Adrenal gland (tissue), 12 donors: ENCODE results near the gene ASXL2. TPM values are rescaled to one million over a fixed set of nuclear protein-coding genes. Genes with fewer than 3 reads are reported as not detected.

Experiments
- DNase-seq, 7 donors: peaks; one replicate each; pipeline ENCODE4 v3.0.0-alpha.2; 2019 to 2020
- H3K27ac ChIP-seq, 5 donors: fragments of 200-600 bp; sonication (generic) in 4 of 5; 1 replicate in 3 of 5; 2 replicates in 2 of 5; pipeline versions ENCODE4 v1.5.1 to v1.8.0; 2016 to 2020; ENCODE audit warnings: mild to moderate bottlenecking in 1 of 5
- H3K27me3 ChIP-seq: fragments of 200-600 bp; 2 replicates; pipeline ENCODE4 v1.8.0; 2021
- H3K36me3 ChIP-seq, 2 donors: fragments of 200-600 bp; replicated peaks in 1 of 2; 1 replicate in 1 of 2; 2 replicates in 1 of 2; pipeline versions ENCODE4 v1.5.1 to v1.8.0; 2018 to 2022
- H3K4me1 ChIP-seq, 2 donors: fragments of 200-600 bp; replicated peaks in 1 of 2; 1 replicate in 1 of 2; 2 replicates in 1 of 2; pipeline versions ENCODE4 v1.5.1 to v1.8.0; 2018 to 2021
- H3K4me3 ChIP-seq, 4 donors: fragments of 200-600 bp; sonication (generic) in 3 of 4; one replicate each; pipeline ENCODE4 v1.5.1; 2016 to 2018
- H3K9me3 ChIP-seq, 3 donors: fragments of 200-600 bp; sonication (generic) in 1 of 3; replicated peaks in 1 of 3; 1 replicate in 2 of 3; 2 replicates in 1 of 3; pipeline versions ENCODE4 v1.5.1 to v1.8.0; 2016 to 2021
- CTCF ChIP-seq, 6 experiments: fragments of 450-650 bp in 4 of 6; fragments of 200-600 bp in 2 of 6; sonication (generic) in 1 of 6; IDR thresholded peaks; 1 replicate in 5 of 6; 2 replicates in 1 of 6; pipeline versions ENCODE4 v1.5.1 to v1.8.0; 2016 to 2021; ENCODE audit warnings: antibody characterized with exemption in 6 of 6, mild to moderate bottlenecking in 2 of 6, moderate library complexity in 1 of 6
- POLR2A ChIP-seq, 2 donors: fragments of 450-650 bp; IDR thresholded peaks; one replicate each; pipeline ENCODE4 v1.6.1; 2017; ENCODE audit warnings: antibody characterized with exemption in 2 of 2, mild to moderate bottlenecking in 2 of 2, moderate library complexity in 1 of 2
- WGBS, 4 donors: extraction: QIAGEN DNeasy Blood & Tissue Kit in 2 of 4; methylation state at CpG; one replicate each; pipeline versions ENCODE4 v1.1.5 to v1.1.7; 2013 to 2017; 5-methylcytosine and 5-hydroxymethylcytosine counted together
- intact Hi-C, 2 donors: fragments of 100-400 bp; cut with DNase I; formaldehyde crosslinking; loops; one replicate each; pipeline versions ENCODE4 v1.14.1 to v1.15.0; 2022 to 2023
- polyA plus RNA-seq, 3 donors: library from polyadenylated mRNA; stranded (reverse); fragments of 200-250 nt in 2 of 3; fragments of 350-450 nt in 1 of 3; fragmentation: Illumina TruSeq in 1 of 3; extraction: RNeasy Lipid Tissue Mini Kit (QIAGEN cat#74804) in 1 of 3; gene quantifications; one replicate each; pipeline ENCODE4 v1.2.3, GENCODE V29; 2013 to 2014
- total RNA-seq, 9 donors: library from RNA; depleted of rRNA in 4 of 9; stranded (reverse); fragments of >200 nt in 4 of 9; fragments of 120-200 nt in 1 of 9; fragmentation: NEBNext Ultra II Directional in 1 of 9; extraction: Animal tissue kit (Norgen Biotek cat#: 25700) in 1 of 9; gene quantifications; one replicate each; pipeline versions ENCODE4 v1.1.0 to v1.2.4, GENCODE V29; 2013 to 2023
- donor health status: healthy with polysubstance abuse.
- donor health status: Bipolar disorder and iron deficiency.
- donor health status: DM: yes; HTN: yes; CAD: no.
- donor health status: DM: no; HTN: no; CAD: no.
- donor health status: DM: no; HTN: no; CAD: no.
- donor health status: DM: yes; HTN: yes; CAD: no.

ASXL2 gene
- total and polyA plus RNA-seq, 12 donors = 1.4 to 41.8 (median 20.9) TPM

GRCh38 chr2:25743132-25743830, 135.0 kb downstream of the ASXL2 start:
- Histone ChIP-seq H3K27ac (no peak overlapping the region), H3K4me1 (no peaks in the 10 kb centered on the region), H3K4me3 (no peak overlapping the region), H3K27me3 (no peaks in the 10 kb centered on the region), H3K9me3 (no peaks in the 10 kb centered on the region), H3K36me3 (peaks cover 0 to 34% of the 10 kb centered on the region in 2 donors)
- no peak for DNase-seq
- 72 to 87% (median 82%) methylated on average over 5 of the region's 5 CpGs for WGBS, 4 donors
- TF ChIP-seq CTCF (IDR thresholded peaks at IDR 0.05) = no peak
- TF ChIP-seq POLR2A (IDR thresholded peaks at IDR 0.05) = no peak
- intact Hi-C loops = no loop called here

- H3K27ac ChIP-seq = no peak overlapping the region
- WGBS, 4 donors = 86 to 100% (median 90%) methylated on average over 1 of the region's 1 CpG
- no peaks in the 10 kb centered on the region for H3K27me3 ChIP-seq
- no peak for DNase-seq
- no peak overlapping the region for H3K4me3 ChIP-seq
- no peaks in the 10 kb centered on the region for H3K4me1 ChIP-seq
- peaks cover 0 to 34% of the 10 kb centered on the region in 2 donors for H3K36me3 ChIP-seq
- H3K9me3 ChIP-seq = no peaks in the 10 kb centered on the region
- no peak for TF ChIP-seq CTCF (IDR thresholded peaks at IDR 0.05)
- no peak for TF ChIP-seq POLR2A (IDR thresholded peaks at IDR 0.05)
- intact Hi-C loops = no loop called here
These were observed 135.8 kb downstream of the ASXL2 start for GRCh38 chr2:25742501-25742900.

GRCh38 chr2:25740810-25741381, 137.4 kb downstream of the ASXL2 start:
- no peaks in the 10 kb centered on the region for H3K27me3 ChIP-seq
- H3K4me3 ChIP-seq = no peak overlapping the region
- no peaks in the 10 kb centered on the region for H3K4me1 ChIP-seq
- no peaks in the 10 kb centered on the region for H3K9me3 ChIP-seq
- H3K27ac ChIP-seq = no peak overlapping the region
- peaks cover 0 to 27% of the 10 kb centered on the region in 2 donors for H3K36me3 ChIP-seq
- WGBS, 4 donors = 72 to 81% (median 77%) methylated on average over 6 of the region's 6 CpGs
- no peak for DNase-seq
- intact Hi-C loops = no loop called here
- no peak for TF ChIP-seq POLR2A (IDR thresholded peaks at IDR 0.05)
- TF ChIP-seq CTCF (IDR thresholded peaks at IDR 0.05) = no peak

GRCh38 chr2:25738383-25739343, 139.6 kb downstream of the ASXL2 start:
- no peak overlapping the region for H3K27ac ChIP-seq
- H3K9me3 ChIP-seq = no peaks in the 10 kb centered on the region
- no peaks in the 10 kb centered on the region for H3K4me1 ChIP-seq
- H3K36me3 ChIP-seq = peaks cover 0 to 18% of the 10 kb centered on the region in 2 donors
- TF ChIP-seq CTCF (IDR thresholded peaks at IDR 0.05) (no peak), POLR2A (IDR thresholded peaks at IDR 0.05) (no peak)
- intact Hi-C loops = no loop called here
- 82 to 98% (median 92%) methylated on average over 3 of the region's 3 CpGs for WGBS, 4 donors
- no peak overlapping the region for H3K4me3 ChIP-seq
- DNase-seq = no peak
- no peaks in the 10 kb centered on the region for H3K27me3 ChIP-seq
